Colonic mucosa (tissue), 4 donors: ENCODE data around the gene CLDN7. TPM values are rescaled to one million over a fixed set of nuclear protein-coding genes. Genes with fewer than 3 reads are reported as not detected.

ENCODE experiments used
- DNase-seq: peaks from one replicate; pipeline ENCODE4 v3.0.0-alpha.2; 2020
- H3K27ac ChIP-seq: fragments of 200-600 bp; one replicate; pipeline ENCODE4 v1.8.0; 2021
- H3K27me3 ChIP-seq: fragments of 200-600 bp; one replicate; pipeline ENCODE4 v1.8.0; 2021
- H3K36me3 ChIP-seq: fragments of 200-600 bp; one replicate; pipeline ENCODE4 v1.8.0; 2021
- H3K4me1 ChIP-seq: fragments of 200-600 bp; one replicate; pipeline ENCODE4 v1.8.0; 2021; ENCODE audit warnings: mild to moderate bottlenecking
- H3K4me3 ChIP-seq: fragments of 200-600 bp; one replicate; pipeline ENCODE4 v1.8.0; 2021
- H3K9ac ChIP-seq, 2 donors: one replicate each; pipeline ENCODE4 v1.7.0; 2013; ENCODE audit warnings: control low read depth in 2 of 2, low read depth in 2 of 2, low read length in 2 of 2
- H3K9me3 ChIP-seq: fragments of 200-600 bp; one replicate; pipeline ENCODE4 v1.8.0; 2021
- intact Hi-C: fragments of 100-400 bp; cut with DNase I; formaldehyde crosslinking; loops from one replicate; pipeline ENCODE4 v1.14.1; 2022
- total RNA-seq, 2 donors: library from RNA; stranded (reverse); fragmentation: NEBNext Ultra II Directional in 1 of 2; extraction: Animal tissue kit (Norgen Biotek cat#: 25700) in 1 of 2; gene quantifications; one replicate each; pipeline ENCODE4 v1.2.1, GENCODE V29; 2021
- TF ChIP-seq, protein P1 (sequence below): fragments of 200-600 bp; IDR thresholded peaks from one replicate; pipeline ENCODE4 v1.8.0; 2022; ENCODE audit warnings: antibody characterized with exemption, mild to moderate bottlenecking
- donor health status: healthy.
- donor health status: DM: no; HTN: no; CAD: no.
- donor health status: DM: no; HTN: no; CAD: no.

CLDN7 gene
- total RNA-seq, 2 donors from 2014 or later: 798 to 919 TPM

DNA sequence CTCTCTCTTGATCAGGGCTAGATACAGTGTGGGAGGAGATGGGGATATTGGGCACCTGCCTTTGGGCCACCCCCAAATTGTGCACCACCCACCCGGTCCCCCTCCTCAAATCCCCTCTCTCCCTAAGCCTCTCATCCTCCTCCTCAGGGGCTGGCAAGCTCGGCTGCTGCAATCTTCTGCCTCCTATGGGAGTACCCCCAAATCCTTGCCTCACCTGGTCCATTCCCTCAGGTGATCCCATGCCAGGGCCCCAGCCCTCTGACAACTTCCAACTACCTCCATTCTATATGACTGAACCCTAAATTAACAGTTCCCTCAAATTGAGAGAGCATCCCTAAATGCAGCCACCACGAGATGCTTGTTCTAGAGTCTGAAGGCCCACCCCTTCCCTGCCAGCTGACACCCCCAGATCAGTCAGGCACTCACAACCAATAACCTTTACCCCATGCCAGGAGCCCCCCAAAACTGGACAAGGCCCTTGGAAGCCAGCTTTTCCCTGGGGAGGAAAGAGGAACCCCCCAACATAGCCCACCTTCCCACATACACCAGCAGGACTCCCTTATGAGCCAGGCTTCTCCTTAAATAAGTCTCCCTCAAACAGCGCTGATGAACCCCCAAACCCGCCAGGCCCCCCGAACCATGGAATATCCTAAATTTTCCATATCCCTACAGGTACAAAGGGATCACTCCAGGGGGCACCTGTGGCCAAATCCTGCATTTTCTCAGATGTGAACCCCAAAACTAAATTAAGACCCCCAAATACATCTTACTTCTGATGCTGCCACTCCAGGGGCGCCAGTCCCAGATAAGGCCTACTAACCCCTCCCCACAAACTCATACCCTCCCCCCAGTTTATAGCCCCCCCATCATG lies 45.8 kb downstream of the CLDN7 start:
- no peaks in the 10 kb centered on the region for H3K27me3 ChIP-seq
- peak overlapping the region; percentile 31 for H3K27ac ChIP-seq
- TF ChIP-seq, protein P1, sequence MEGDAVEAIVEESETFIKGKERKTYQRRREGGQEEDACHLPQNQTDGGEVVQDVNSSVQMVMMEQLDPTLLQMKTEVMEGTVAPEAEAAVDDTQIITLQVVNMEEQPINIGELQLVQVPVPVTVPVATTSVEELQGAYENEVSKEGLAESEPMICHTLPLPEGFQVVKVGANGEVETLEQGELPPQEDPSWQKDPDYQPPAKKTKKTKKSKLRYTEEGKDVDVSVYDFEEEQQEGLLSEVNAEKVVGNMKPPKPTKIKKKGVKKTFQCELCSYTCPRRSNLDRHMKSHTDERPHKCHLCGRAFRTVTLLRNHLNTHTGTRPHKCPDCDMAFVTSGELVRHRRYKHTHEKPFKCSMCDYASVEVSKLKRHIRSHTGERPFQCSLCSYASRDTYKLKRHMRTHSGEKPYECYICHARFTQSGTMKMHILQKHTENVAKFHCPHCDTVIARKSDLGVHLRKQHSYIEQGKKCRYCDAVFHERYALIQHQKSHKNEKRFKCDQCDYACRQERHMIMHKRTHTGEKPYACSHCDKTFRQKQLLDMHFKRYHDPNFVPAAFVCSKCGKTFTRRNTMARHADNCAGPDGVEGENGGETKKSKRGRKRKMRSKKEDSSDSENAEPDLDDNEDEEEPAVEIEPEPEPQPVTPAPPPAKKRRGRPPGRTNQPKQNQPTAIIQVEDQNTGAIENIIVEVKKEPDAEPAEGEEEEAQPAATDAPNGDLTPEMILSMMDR: no peak
- peaks cover 11% of the 10 kb centered on the region for H3K4me1 ChIP-seq
- H3K4me3 ChIP-seq: peak overlapping the region; percentile 16
- H3K9ac ChIP-seq: peak overlapping the region in 1 of 2 donors; percentile 43
- DNase-seq: no peak
- no peaks in the 10 kb centered on the region for H3K36me3 ChIP-seq
- H3K9me3 ChIP-seq: no peaks in the 10 kb centered on the region
- intact Hi-C loops: no loop called here

DNA sequence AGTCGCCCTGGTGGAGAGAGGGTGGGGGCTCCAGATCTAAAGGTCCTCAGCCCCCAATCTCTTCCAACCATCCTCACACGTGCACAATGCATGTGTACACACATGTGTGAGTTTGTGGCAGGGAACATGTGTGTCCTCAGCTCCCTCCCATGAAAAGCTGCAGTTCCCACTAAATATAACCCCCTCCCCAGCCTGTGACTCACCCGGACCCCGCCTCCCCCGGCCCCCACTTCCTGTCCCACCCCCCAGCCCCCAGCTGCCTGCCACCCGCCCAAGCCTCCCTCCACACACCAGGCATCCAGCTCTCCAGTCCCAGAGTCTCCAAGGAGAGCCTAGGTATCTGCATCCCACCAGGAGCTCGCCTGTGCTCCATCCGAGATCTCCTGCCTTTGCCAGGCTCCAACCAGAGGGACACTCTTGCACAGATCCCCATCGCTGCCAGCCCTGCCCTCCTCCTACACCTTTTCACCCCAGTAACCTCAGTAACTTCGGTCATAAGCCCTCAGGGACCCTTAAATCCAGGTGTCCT lies 46.6 kb downstream of the CLDN7 start:
- Histone ChIP-seq H3K36me3 (no peaks in the 10 kb centered on the region), H3K9ac (peak overlapping the region in 1 of 2 donors; percentile 44), H3K4me3 (no peak overlapping the region), H3K9me3 (no peaks in the 10 kb centered on the region), H3K27me3 (no peaks in the 10 kb centered on the region), H3K4me1 (peaks cover 3% of the 10 kb centered on the region), H3K27ac (no peak overlapping the region)
- intact Hi-C loops: no loop called here
- TF ChIP-seq, protein P1: no peak
- no peak for DNase-seq

DNA sequence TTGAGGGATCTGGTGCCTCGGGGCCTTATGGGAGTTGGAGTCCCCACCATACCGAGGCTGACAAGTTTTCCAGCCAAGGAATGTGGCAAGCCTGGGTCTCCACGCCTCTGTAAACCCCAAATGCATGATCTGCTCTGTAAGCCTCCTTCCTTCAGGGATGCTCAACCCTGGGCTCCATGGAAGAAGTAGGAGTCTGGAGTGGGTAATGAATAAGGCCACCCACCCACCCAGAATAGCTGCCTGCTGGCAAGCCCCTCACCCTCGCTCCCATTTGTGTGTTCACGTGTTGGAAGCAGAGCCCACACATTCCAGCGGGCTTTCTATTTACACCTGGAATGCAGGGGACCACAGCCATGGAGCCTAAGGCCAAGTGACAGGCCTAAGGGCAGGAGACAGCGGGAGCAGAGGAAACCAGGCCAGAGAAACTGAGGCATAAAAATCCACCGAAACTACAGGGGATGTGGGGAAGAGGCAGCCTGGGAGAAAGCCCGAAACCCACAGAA lies 47.1 kb downstream of the CLDN7 start:
- no peaks in the 10 kb centered on the region for H3K4me1 ChIP-seq
- peak overlapping the region in 1 of 2 donors; percentile 62 for H3K9ac ChIP-seq

GRCh38 chr17:7214300-7215135 lies 47.8 kb downstream of the CLDN7 start:
- intact Hi-C loops: no loop called here
- H3K27ac ChIP-seq: peak overlapping the region; percentile 63
- peak overlapping the region; percentile 45 to 62 for H3K9ac ChIP-seq
- TF ChIP-seq, protein P1: no peak
- H3K27me3 ChIP-seq: no peaks in the 10 kb centered on the region
- H3K9me3 ChIP-seq: no peaks in the 10 kb centered on the region
- peak; percentile 99 for DNase-seq
- peak overlapping the region; percentile 40 for H3K4me3 ChIP-seq
- no peaks in the 10 kb centered on the region for H3K36me3 ChIP-seq
- H3K4me1 ChIP-seq: no peaks in the 10 kb centered on the region

More for the DNA sequence above, 47.1 kb downstream of the CLDN7 start:
- H3K36me3 ChIP-seq: no peaks in the 10 kb centered on the region
- H3K27ac ChIP-seq: no peak overlapping the region
- intact Hi-C loops: no loop called here
- H3K27me3 ChIP-seq: no peaks in the 10 kb centered on the region
- TF ChIP-seq, protein P1: no peak
- DNase-seq: no peak
- H3K4me3 ChIP-seq: no peak overlapping the region
- no peaks in the 10 kb centered on the region for H3K9me3 ChIP-seq

DNA sequence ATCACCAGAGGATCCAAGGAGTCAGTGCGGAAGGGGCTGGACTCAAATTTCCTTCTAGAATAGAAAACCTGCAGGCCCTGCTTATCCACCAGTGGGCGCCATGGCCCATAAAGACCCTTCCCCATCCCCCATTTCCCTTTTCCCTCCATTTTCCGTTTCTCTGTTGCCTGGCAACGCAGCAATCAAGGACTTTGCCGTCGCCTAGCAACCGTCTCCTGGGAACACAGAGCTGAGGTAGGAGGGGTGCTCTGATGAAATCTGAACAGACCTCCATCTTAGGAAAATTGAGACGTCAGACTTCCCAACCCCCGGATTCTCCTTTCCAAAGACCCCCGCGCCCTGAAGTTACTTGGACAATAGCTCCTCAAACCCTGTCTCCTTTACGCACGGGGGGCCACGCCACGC lies 48.4 kb downstream of the CLDN7 start:
- Histone ChIP-seq H3K9ac (no peak overlapping the region), H3K4me1 (no peaks in the 10 kb centered on the region), H3K27ac (peak overlapping the region; percentile 63), H3K36me3 (no peaks in the 10 kb centered on the region), H3K27me3 (no peaks in the 10 kb centered on the region), H3K9me3 (no peaks in the 10 kb centered on the region), H3K4me3 (peak overlapping the region; percentile 40)
- DNase-seq: no peak
- intact Hi-C loops: no loop called here
- TF ChIP-seq, protein P1: peak; percentile 16
